GM08714 (cell line): ENCODE measurements around the gene RHOT2.

Experiments
- H3K4me3 ChIP-seq: fragments of 200-500 bp; sonication (Bioruptor generic); 2 replicates; pipeline ENCODE4 v1.5.1; 2014; ENCODE audit warnings: mild to moderate bottlenecking, low read length, inconsistent platforms
- ZNF274 ChIP-seq: IDR thresholded peaks from 2 replicates; pipeline ENCODE4 v1.6.1; 2012; ENCODE audit warnings: mild to moderate bottlenecking, low read depth, low read length

RHOT2 gene

GRCh38 chr16:662095-662494 is 5.8 kb upstream of the RHOT2 start:
- no peak for TF ChIP-seq ZNF274
- H3K4me3 ChIP-seq = no peak overlapping the region

- H3K4me3 ChIP-seq = no peak overlapping the region
- TF ChIP-seq ZNF274 = no peak
Measured at GRCh38 chr16:662597-662996, 5.3 kb upstream of the RHOT2 start.

- H3K4me3 ChIP-seq = no peak overlapping the region
- TF ChIP-seq ZNF274 = no peak
Measured at GRCh38 chr16:666572-666971, 1.4 kb upstream of the RHOT2 start.

GRCh38 chr16:667113-667779 is 686 bp upstream of the RHOT2 start:
- no peak overlapping the region for H3K4me3 ChIP-seq
- no peak for TF ChIP-seq ZNF274

- no peak for TF ChIP-seq ZNF274
- peak overlapping the region; percentile 79 for H3K4me3 ChIP-seq
Measured at GRCh38 chr16:668519-669171, 713 bp downstream of the RHOT2 start.

GRCh38 chr16:669666-670065 is 1.7 kb downstream of the RHOT2 start:
- H3K4me3 ChIP-seq = no peak overlapping the region
- no peak for TF ChIP-seq ZNF274

- TF ChIP-seq ZNF274 = no peak
- H3K4me3 ChIP-seq = no peak overlapping the region
Measured at GRCh38 chr16:670485-671352, 2.8 kb downstream of the RHOT2 start.

GRCh38 chr16:671353-672131 is 3.6 kb downstream of the RHOT2 start:
- TF ChIP-seq ZNF274 = no peak
- H3K4me3 ChIP-seq = no peak overlapping the region

- no peak overlapping the region for H3K4me3 ChIP-seq
- no peak for TF ChIP-seq ZNF274
Measured at GRCh38 chr16:672371-672770, 4.4 kb downstream of the RHOT2 start.

GRCh38 chr16:672851-673250 is 4.9 kb downstream of the RHOT2 start:
- no peak overlapping the region for H3K4me3 ChIP-seq
- TF ChIP-seq ZNF274 = no peak

GRCh38 chr16:673399-673991 is 5.6 kb downstream of the RHOT2 start:
- TF ChIP-seq ZNF274 = no peak
- no peak overlapping the region for H3K4me3 ChIP-seq

- H3K4me3 ChIP-seq = no peak overlapping the region
- no peak for TF ChIP-seq ZNF274
Measured at GRCh38 chr16:674214-674881, 6.4 kb downstream of the RHOT2 start.
